ENCODE data around the gene CDH23. TPM values are rescaled to one million over a fixed set of nuclear protein-coding genes. Genes with fewer than 3 reads are reported as not detected.

The CDH23 gene
- total RNA-seq, 1 donor from 2014 or later, result 10.3 TPM

- intact Hi-C loops (cut with DNase I), result no loop called here
- no peak overlapping the region for H3K27ac ChIP-seq
Measured at GRCh38 chr10:71740069-71740653, 343.4 kb downstream of the CDH23 start.

GRCh38 chr10:71741029-71741428 is 344.3 kb downstream of the CDH23 start:
- no peak for DNase-seq (ENCODE audit: extremely low spot score in 2 of 2)
- no peak for TF ChIP-seq POLR2AphosphoS5 (IDR thresholded peaks at IDR 0.05; ENCODE audit: insufficient read depth in 1 of 2, low read depth in 1 of 2)
- no peak for TF ChIP-seq CTCF (IDR thresholded peaks at IDR 0.05)
- intact Hi-C loops (cut with DNase I), result no loop called here
- H3K36me3 ChIP-seq, result no peaks in the 10 kb centered on the region
- no peaks in the 10 kb centered on the region for H3K27me3 ChIP-seq
- H3K27ac ChIP-seq, result no peak overlapping the region
- peaks cover 48% of the 10 kb centered on the region for H3K4me1 ChIP-seq
- no peak overlapping the region for H3K4me3 ChIP-seq
- H3K9me3 ChIP-seq, result no peaks in the 10 kb centered on the region

More at GRCh38 chr10:71740069-71740653, 343.4 kb downstream of the CDH23 start:
- Histone ChIP-seq H3K4me1 (peaks cover 50% of the 10 kb centered on the region), H3K36me3 (no peaks in the 10 kb centered on the region), H3K4me3 (no peak overlapping the region), H3K27me3 (no peaks in the 10 kb centered on the region), H3K9me3 (no peaks in the 10 kb centered on the region)
- TF ChIP-seq POLR2AphosphoS5 (IDR thresholded peaks at IDR 0.05; ENCODE audit: insufficient read depth in 1 of 2, low read depth in 1 of 2) (no peak), POLR2A (IDR thresholded peaks at IDR 0.05) (no peak), CTCF (IDR thresholded peaks at IDR 0.05) (no peak)
- DNase-seq (ENCODE audit: extremely low spot score in 2 of 2), result no peak

- Histone ChIP-seq H3K4me1 (peaks cover 48% of the 10 kb centered on the region), H3K27me3 (no peaks in the 10 kb centered on the region), H3K27ac (no peak overlapping the region), H3K4me3 (no peak overlapping the region), H3K9me3 (no peaks in the 10 kb centered on the region), H3K36me3 (no peaks in the 10 kb centered on the region)
- intact Hi-C loops (cut with DNase I), result no loop called here
- TF ChIP-seq CTCF (IDR thresholded peaks at IDR 0.05) (no peak), POLR2A (IDR thresholded peaks at IDR 0.05) (no peak), POLR2AphosphoS5 (IDR thresholded peaks at IDR 0.05; ENCODE audit: insufficient read depth in 1 of 2, low read depth in 1 of 2) (no peak)
- no peak for DNase-seq (ENCODE audit: extremely low spot score in 2 of 2)
Measured at GRCh38 chr10:71741671-71742070, 345.0 kb downstream of the CDH23 start.

GRCh38 chr10:71742301-71743088 is 345.8 kb downstream of the CDH23 start:
- Histone ChIP-seq H3K4me1 (peaks cover 48% of the 10 kb centered on the region), H3K27me3 (no peaks in the 10 kb centered on the region), H3K9me3 (no peaks in the 10 kb centered on the region), H3K4me3 (no peak overlapping the region), H3K27ac (no peak overlapping the region), H3K36me3 (no peaks in the 10 kb centered on the region)
- no peak for DNase-seq (ENCODE audit: extremely low spot score in 2 of 2)
- TF ChIP-seq CTCF (IDR thresholded peaks at IDR 0.05) (no peak), POLR2A (IDR thresholded peaks at IDR 0.05) (no peak), POLR2AphosphoS5 (IDR thresholded peaks at IDR 0.05; ENCODE audit: insufficient read depth in 1 of 2, low read depth in 1 of 2) (no peak)
- intact Hi-C loops (cut with DNase I), result no loop called here

All from vagina (tissue), 2 donors.